CD4-positive, CD25-positive, alpha-beta regulatory T cell (primary cell): ENCODE measurements around the gene NXF1. TPM values are rescaled to one million over a fixed set of nuclear protein-coding genes. Genes with fewer than 3 reads are reported as not detected.
"Not testable (repeated sequence)": the region's sequence is repeated elsewhere in the genome, so short reads cannot be mapped to it uniquely, and the experiment has no call there.

Source experiments
- ATAC-seq, 2 donors: fragments of 150-1000 bp; cut with Tn5 transposase; one replicate each; pipeline ENCODE4 v1.10.0; 2021; ENCODE audit warnings: low read depth in 2 of 2, moderate number of reproducible peaks in 2 of 2, moderate library complexity in 1 of 2
- DNase-seq, 3 donors: peaks; one replicate each; pipeline versions ENCODE4 v3.0.0 to v3.0.0-alpha.2; 2012 to 2022; ENCODE audit warnings: mixed read lengths in 1 of 3
- H3K27ac ChIP-seq: one replicate; pipeline ENCODE4 v1.7.0; 2013; ENCODE audit warnings: mild to moderate bottlenecking, low read length; ENCODE audit not compliant: insufficient read depth, poor library complexity, severe bottlenecking
- H3K27me3 ChIP-seq: one replicate; pipeline ENCODE4 v1.7.0; 2013; ENCODE audit warnings: low read length; ENCODE audit not compliant: control insufficient read depth, insufficient read depth
- H3K36me3 ChIP-seq: one replicate; pipeline ENCODE4 v1.7.0; 2013; ENCODE audit warnings: mild to moderate bottlenecking, low read length, moderate library complexity; ENCODE audit not compliant: control insufficient read depth, insufficient read depth
- H3K4me1 ChIP-seq: 2 replicates; pipeline ENCODE4 v1.7.0; 2013; ENCODE audit warnings: mild to moderate bottlenecking, low read length; ENCODE audit not compliant: insufficient read depth, control insufficient read depth, poor library complexity, severe bottlenecking
- H3K4me3 ChIP-seq: one replicate; pipeline ENCODE4 v1.7.0; 2013; ENCODE audit warnings: low read depth, mild to moderate bottlenecking, low read length, moderate library complexity
- H3K9me3 ChIP-seq, 2 experiments: 1 replicate in 1 of 2; 2 replicates in 1 of 2; pipeline ENCODE4 v1.7.0; 2013; ENCODE audit warnings: low read length in 2 of 2, mild to moderate bottlenecking in 1 of 2, moderate library complexity in 1 of 2; ENCODE audit not compliant: control insufficient read depth in 2 of 2
- H3K27ac Mint-ChIP-seq, 3 donors: one replicate each; pipeline ENCODE4 v1.8.0; 2020 to 2022; ENCODE audit warnings: mild to moderate bottlenecking in 3 of 3, mixed read lengths in 3 of 3, moderate library complexity in 2 of 3
- H3K27me3 Mint-ChIP-seq: one replicate; pipeline ENCODE4 v1.8.0; 2022; ENCODE audit warnings: mild to moderate bottlenecking, mixed read lengths
- H3K36me3 Mint-ChIP-seq: one replicate; pipeline ENCODE4 v1.8.0; 2020; ENCODE audit warnings: mixed read lengths
- H3K4me1 Mint-ChIP-seq, 4 donors: one replicate each; pipeline ENCODE4 v1.8.0; 2020 to 2022; ENCODE audit warnings: mixed read lengths in 4 of 4, mild to moderate bottlenecking in 1 of 4
- H3K4me3 Mint-ChIP-seq, 4 donors: one replicate each; pipeline ENCODE4 v1.8.0; 2020 to 2022; ENCODE audit warnings: mild to moderate bottlenecking in 4 of 4, mixed read lengths in 4 of 4, moderate library complexity in 3 of 4
- H3K9me3 Mint-ChIP-seq, 7 donors: one replicate each; pipeline ENCODE4 v1.8.0; 2020 to 2022; ENCODE audit warnings: mixed read lengths in 7 of 7, mild to moderate bottlenecking in 3 of 7, moderate library complexity in 2 of 7
- polyA plus RNA-seq, 4 donors: library from polyadenylated mRNA; unstranded; fragments of 300-500 nt; fragmentation: Illumina TruSeq; gene quantifications; one replicate each; pipeline ENCODE4 v1.2.3, GENCODE V29; 2021
- total RNA-seq: library from RNA; stranded (reverse); gene quantifications from one replicate; pipeline ENCODE4 v1.2.3, GENCODE V29; 2022

NXF1 gene
- total and polyA plus RNA-seq, 5 donors from 2014 or later: 47.3 to 309 (median 69.6) TPM

DNA sequence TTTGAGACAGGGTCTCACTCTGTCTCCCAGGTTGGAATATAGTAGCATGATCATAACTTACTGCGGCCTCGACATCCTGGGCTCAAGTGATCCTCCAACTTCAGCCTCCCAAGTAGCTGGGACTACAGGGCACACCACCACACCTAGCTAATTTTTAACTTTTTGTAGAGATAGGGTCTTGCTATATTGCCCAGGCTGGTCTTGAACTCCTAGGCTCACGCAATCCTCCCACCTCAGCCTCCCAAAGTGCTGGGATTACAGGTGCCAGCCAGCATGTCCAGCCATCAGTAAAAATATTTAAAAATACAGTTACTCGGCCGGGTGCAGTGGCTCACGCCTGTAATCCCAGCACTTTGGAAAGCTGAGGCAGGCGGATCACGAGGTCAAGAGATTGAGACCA is 22.9 kb upstream of the NXF1 start:
- peaks cover 41% of the 10 kb centered on the region for H3K36me3 ChIP-seq
- not testable (repeated sequence) for H3K27ac ChIP-seq, H3K27me3 Mint-ChIP-seq, H3K4me3 ChIP-seq, ATAC-seq, H3K9me3 ChIP-seq, H3K27me3 ChIP-seq, H3K27ac Mint-ChIP-seq, DNase-seq, H3K9me3 Mint-ChIP-seq
- H3K4me1 ChIP-seq: peaks cover 31% of the 10 kb centered on the region
- peak overlapping the region in 1 of 4 donors; percentile 9 for H3K4me3 Mint-ChIP-seq
- peaks cover 29% of the 10 kb centered on the region for H3K36me3 Mint-ChIP-seq
- peaks cover 0 to 53% (median 22%) of the 10 kb centered on the region in 4 donors for H3K4me1 Mint-ChIP-seq

GRCh38 chr11:62823677-62824076 is 18.4 kb upstream of the NXF1 start:
- Histone ChIP-seq H3K27me3 (no peaks in the 10 kb centered on the region), H3K36me3 (peaks cover 72% of the 10 kb centered on the region), H3K4me3 (no peak overlapping the region), H3K9me3 (no peaks in the 10 kb centered on the region), H3K4me1 (peaks cover 5% of the 10 kb centered on the region), H3K27ac (no peak overlapping the region)
- peaks cover 46% of the 10 kb centered on the region for H3K36me3 Mint-ChIP-seq
- H3K9me3 Mint-ChIP-seq: no peaks in the 10 kb centered on the region
- H3K4me3 Mint-ChIP-seq: peak overlapping the region in 2 of 4 donors; percentile 4 to 16
- no peak for DNase-seq
- peak overlapping the region in 1 of 3 donors; percentile 46 for H3K27ac Mint-ChIP-seq
- no peak for ATAC-seq
- H3K4me1 Mint-ChIP-seq: peaks cover 5 to 22% (median 8%) of the 10 kb centered on the region in 4 donors
- no peaks in the 10 kb centered on the region for H3K27me3 Mint-ChIP-seq

GRCh38 chr11:62817129-62817528 is 11.9 kb upstream of the NXF1 start:
- Mint-ChIP-seq H3K27me3 (no peaks in the 10 kb centered on the region), H3K9me3 (no peaks in the 10 kb centered on the region), H3K27ac (no peak overlapping the region), H3K4me1 (no peaks in the 10 kb centered on the region), H3K4me3 (no peak overlapping the region), H3K36me3 (peaks cover 17% of the 10 kb centered on the region)
- no peaks in the 10 kb centered on the region for H3K27me3 ChIP-seq
- peaks cover 28% of the 10 kb centered on the region for H3K36me3 ChIP-seq
- H3K4me1 ChIP-seq: no peaks in the 10 kb centered on the region
- no peak overlapping the region for H3K4me3 ChIP-seq
- DNase-seq (no peak), ATAC-seq (no peak)
- H3K27ac ChIP-seq: no peak overlapping the region
- no peaks in the 10 kb centered on the region for H3K9me3 ChIP-seq

DNA sequence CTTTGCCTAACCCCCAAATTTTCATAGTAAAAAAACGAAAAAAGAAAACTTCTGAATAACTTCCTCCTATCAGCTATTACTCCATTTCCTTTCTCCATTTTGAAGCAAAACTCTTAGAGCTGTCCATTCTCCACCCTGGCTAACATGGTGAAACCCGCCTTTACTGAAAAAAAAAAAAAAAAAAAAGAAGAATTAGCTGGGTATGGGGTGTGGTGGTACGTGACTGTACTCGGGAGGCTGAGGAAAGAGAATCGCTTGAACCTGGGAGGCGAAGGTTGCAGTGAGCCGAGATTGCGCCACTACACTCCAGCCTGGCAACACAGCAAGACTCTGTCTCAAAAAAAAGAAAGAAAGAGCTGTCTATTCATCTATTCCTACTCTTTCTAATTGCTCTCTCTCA is 11.3 kb upstream of the NXF1 start:
- no peaks in the 10 kb centered on the region for H3K27me3 Mint-ChIP-seq
- no peak overlapping the region for H3K27ac ChIP-seq
- no peak for ATAC-seq

DNA sequence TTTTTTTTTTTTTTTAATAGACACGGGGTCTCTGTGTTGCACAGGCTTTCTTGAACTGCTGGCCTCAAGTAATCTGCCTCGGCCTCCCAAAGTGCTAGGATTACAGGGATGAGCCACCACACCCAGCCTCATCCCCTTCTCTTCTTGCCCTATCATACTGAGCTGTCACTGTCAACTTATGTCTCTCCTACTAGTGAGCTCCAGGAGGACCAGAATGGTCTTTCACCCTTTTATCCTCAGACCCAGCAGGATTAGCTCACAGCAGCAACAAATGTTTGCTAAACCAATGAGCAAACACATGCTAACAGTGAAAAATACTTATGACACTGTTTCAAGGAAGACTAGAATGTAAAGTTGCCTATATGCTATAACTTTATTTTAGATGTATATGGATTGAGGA is 6.4 kb upstream of the NXF1 start:
- Histone ChIP-seq H3K9me3 (no peaks in the 10 kb centered on the region), H3K4me3 (no peak overlapping the region), H3K36me3 (peaks cover 6% of the 10 kb centered on the region), H3K27ac (no peak overlapping the region), H3K27me3 (no peaks in the 10 kb centered on the region), H3K4me1 (no peaks in the 10 kb centered on the region)
- H3K4me1 Mint-ChIP-seq: peaks cover 0 to 3% (median 0%) of the 10 kb centered on the region in 4 donors
- no peaks in the 10 kb centered on the region for H3K9me3 Mint-ChIP-seq
- H3K27ac Mint-ChIP-seq: peak overlapping the region in 1 of 3 donors; percentile 39
- H3K4me3 Mint-ChIP-seq: peak overlapping the region in 2 of 4 donors; percentile 2 to 28
- ATAC-seq (no peak), DNase-seq (no peak)
- no peaks in the 10 kb centered on the region for H3K27me3 Mint-ChIP-seq
- peaks cover 4% of the 10 kb centered on the region for H3K36me3 Mint-ChIP-seq

More for the DNA sequence above, 11.3 kb upstream of the NXF1 start:
- H3K9me3 Mint-ChIP-seq: no peaks in the 10 kb centered on the region
- H3K4me1 Mint-ChIP-seq: no peaks in the 10 kb centered on the region
- peaks cover 17% of the 10 kb centered on the region for H3K36me3 Mint-ChIP-seq
- H3K27ac Mint-ChIP-seq: peak overlapping the region in 1 of 3 donors; percentile 45
- Histone ChIP-seq H3K9me3 (no peaks in the 10 kb centered on the region), H3K4me1 (no peaks in the 10 kb centered on the region), H3K4me3 (no peak overlapping the region), H3K36me3 (peaks cover 24% of the 10 kb centered on the region), H3K27me3 (no peaks in the 10 kb centered on the region)
- H3K4me3 Mint-ChIP-seq: no peak overlapping the region
- DNase-seq: no peak

GRCh38 chr11:62810748-62811147 is 5.5 kb upstream of the NXF1 start:
- H3K9me3 Mint-ChIP-seq: no peaks in the 10 kb centered on the region
- peaks cover 8% of the 10 kb centered on the region for H3K4me1 ChIP-seq
- H3K4me3 Mint-ChIP-seq: peak overlapping the region in 1 of 4 donors; percentile 28
- H3K36me3 ChIP-seq: peaks cover 3% of the 10 kb centered on the region
- no peaks in the 10 kb centered on the region for H3K27me3 ChIP-seq
- peaks cover 4% of the 10 kb centered on the region for H3K36me3 Mint-ChIP-seq
- no peak for DNase-seq
- no peaks in the 10 kb centered on the region for H3K27me3 Mint-ChIP-seq
- peaks cover 0 to 6% (median 3%) of the 10 kb centered on the region in 4 donors for H3K4me1 Mint-ChIP-seq
- no peak overlapping the region for H3K27ac ChIP-seq
- peak overlapping the region; percentile 16 to 70 (median 20) for H3K27ac Mint-ChIP-seq
- no peak for ATAC-seq
- no peak overlapping the region for H3K4me3 ChIP-seq
- no peaks in the 10 kb centered on the region for H3K9me3 ChIP-seq

DNA sequence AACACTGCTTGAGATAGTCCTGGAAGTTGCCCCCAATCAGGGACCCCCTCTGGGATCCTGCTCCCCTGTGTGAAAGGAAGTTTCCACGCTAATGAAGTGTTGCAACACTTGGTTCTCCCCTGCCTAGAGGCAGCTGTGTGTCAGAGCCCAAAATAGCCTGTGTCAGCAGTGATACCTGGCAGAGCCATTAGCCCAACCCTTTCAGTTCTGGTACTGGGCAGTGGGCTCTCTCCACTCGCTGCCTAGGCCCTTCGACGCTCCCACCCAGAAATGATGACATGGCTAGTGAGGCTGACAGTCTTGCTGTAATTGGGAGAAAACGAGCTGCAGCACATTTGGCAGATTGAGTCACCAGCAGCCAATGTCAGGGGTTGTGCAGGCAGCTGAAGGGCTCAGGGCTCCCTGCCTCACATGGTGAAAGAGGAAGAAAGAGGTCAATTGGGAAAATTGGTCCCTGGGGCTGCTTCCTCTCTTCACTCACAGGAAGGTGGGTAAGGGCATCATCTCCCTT is 1.4 kb upstream of the NXF1 start:
- Mint-ChIP-seq H3K4me1 (peaks cover 0 to 31% (median 16%) of the 10 kb centered on the region in 4 donors), H3K27ac (peak overlapping the region in 2 of 3 donors; percentile 48 to 98), H3K36me3 (peaks cover 10% of the 10 kb centered on the region), H3K9me3 (no peaks in the 10 kb centered on the region), H3K4me3 (peak overlapping the region in 3 of 4 donors; percentile 43 to 100 (median 67)), H3K27me3 (no peaks in the 10 kb centered on the region)
- Histone ChIP-seq H3K36me3 (peaks cover 22% of the 10 kb centered on the region), H3K9me3 (no peaks in the 10 kb centered on the region), H3K4me3 (peak overlapping the region; percentile 94), H3K27ac (no peak overlapping the region), H3K4me1 (peaks cover 31% of the 10 kb centered on the region), H3K27me3 (no peaks in the 10 kb centered on the region)
- DNase-seq (no peak), ATAC-seq (no peak)

- Mint-ChIP-seq H3K4me1 (peaks cover 0 to 32% (median 17%) of the 10 kb centered on the region in 4 donors), H3K27ac (peak overlapping the region; percentile 97 to 99 (median 98)), H3K4me3 (peak overlapping the region; percentile 92 to 100 (median 99)), H3K36me3 (peaks cover 17% of the 10 kb centered on the region), H3K9me3 (no peaks in the 10 kb centered on the region), H3K27me3 (no peaks in the 10 kb centered on the region)
- Histone ChIP-seq H3K27me3 (no peaks in the 10 kb centered on the region), H3K9me3 (no peaks in the 10 kb centered on the region), H3K4me3 (peak overlapping the region; percentile 94), H3K36me3 (peaks cover 28% of the 10 kb centered on the region), H3K4me1 (peaks cover 31% of the 10 kb centered on the region), H3K27ac (peak overlapping the region; percentile 76)
- DNase-seq: no peak
- peak in 1 of 2 donors; percentile 12 for ATAC-seq
Observed at GRCh38 chr11:62805961-62806441, 761 bp upstream of the NXF1 start.
